GM21737 (cell line): ENCODE results near the gene TLCD1.
A peak's percentile ranks its signal among the peaks of the same experiment; 100 is the strongest.
"Not testable (repeated sequence)": the region's sequence is repeated elsewhere in the genome, so short reads cannot be mapped to it uniquely, and the experiment has no call there.

Source experiments
- ATAC-seq: cut with Tn5 transposase; IDR thresholded peaks from one replicate; pipeline ENCODE4 v1.9.1; 2021; ENCODE audit warnings: mild to moderate bottlenecking, moderate library complexity; ENCODE audit not compliant: unreplicated experiment

The TLCD1 gene

GRCh38 chr17:28747051-28747691, 21.1 kb upstream of the TLCD1 start:
- ATAC-seq = no peak

- ATAC-seq = no peak
Measured at GRCh38 chr17:28746611-28747050, 20.6 kb upstream of the TLCD1 start.

GRCh38 chr17:28745786-28746411, 19.9 kb upstream of the TLCD1 start:
- ATAC-seq = no peak

- no peak for ATAC-seq
Measured at GRCh38 chr17:28744972-28745785, 19.1 kb upstream of the TLCD1 start.

GRCh38 chr17:28744104-28744971, 18.3 kb upstream of the TLCD1 start:
- peak; percentile 23 for ATAC-seq

GRCh38 chr17:28743243-28744103, 17.4 kb upstream of the TLCD1 start, which contains the start of gene TRAF4:
Gene TRAF4 (plus strand): TSS chr17:28744011. CDS start chr17:28744113, 102 bp downstream.
- peak; percentile 52 for ATAC-seq

- ATAC-seq = no peak
Measured at GRCh38 chr17:28741358-28742349, 15.6 kb upstream of the TLCD1 start.

GRCh38 chr17:28740406-28741357, 14.6 kb upstream of the TLCD1 start:
- no peak for ATAC-seq

GRCh38 chr17:28738680-28739384, 12.8 kb upstream of the TLCD1 start:
- ATAC-seq = peak; percentile 24

- peak; percentile 55 for ATAC-seq
Measured at GRCh38 chr17:28737770-28738679, 12.0 kb upstream of the TLCD1 start.

- ATAC-seq = no peak
Measured at GRCh38 chr17:28737316-28737715, 11.3 kb upstream of the TLCD1 start.

- ATAC-seq = not testable (repeated sequence)
Measured at GRCh38 chr17:28735913-28736769, 10.1 kb upstream of the TLCD1 start.

- no peak for ATAC-seq
Measured at GRCh38 chr17:28735242-28735722, 9.2 kb upstream of the TLCD1 start.

GRCh38 chr17:28734712-28735241, 8.7 kb upstream of the TLCD1 start:
- ATAC-seq = no peak
